ENCODE results near the gene KMT2A.

KMT2A gene

GRCh38 chr11:118442908-118443589 is 6.8 kb downstream of the KMT2A start:
- Histone ChIP-seq H3K27ac (no peak overlapping the region), H3K4me1 (peaks cover 13% of the 10 kb centered on the region), H3K9ac (no peak overlapping the region), H3K9me3 (ENCODE audit: control insufficient read depth, low read length) (no peaks in the 10 kb centered on the region), H3K79me2 (peaks cover 58% of the 10 kb centered on the region), H3K27me3 (ENCODE audit: control insufficient read depth, insufficient read depth, low read length) (no peaks in the 10 kb centered on the region), H3K36me3 (ENCODE audit: control insufficient read depth, insufficient read depth, low read length) (no peaks in the 10 kb centered on the region), H3K4me3 (ENCODE audit: low read depth, low read length) (no peak overlapping the region), H3K4me2 (ENCODE audit: low read length) (no peak overlapping the region), H2AFZ (no peak overlapping the region)
- no peak for TF ChIP-seq CTCF (IDR thresholded peaks at IDR 0.05)

- no peak overlapping the region for H3K4me3 ChIP-seq (ENCODE audit: low read depth, low read length)
- no peaks in the 10 kb centered on the region for H3K36me3 ChIP-seq (ENCODE audit: control insufficient read depth, insufficient read depth, low read length)
- no peaks in the 10 kb centered on the region for H3K27me3 ChIP-seq (ENCODE audit: control insufficient read depth, insufficient read depth, low read length)
- H3K4me2 ChIP-seq (ENCODE audit: low read length), result no peak overlapping the region
- peaks cover 13% of the 10 kb centered on the region for H3K4me1 ChIP-seq
- no peak for TF ChIP-seq CTCF (IDR thresholded peaks at IDR 0.05)
- H2AFZ ChIP-seq, result no peak overlapping the region
- no peak overlapping the region for H3K9ac ChIP-seq
- no peaks in the 10 kb centered on the region for H3K9me3 ChIP-seq (ENCODE audit: control insufficient read depth, low read length)
- peaks cover 60% of the 10 kb centered on the region for H3K79me2 ChIP-seq
- no peak overlapping the region for H3K27ac ChIP-seq
These were observed 7.4 kb downstream of the KMT2A start for GRCh38 chr11:118443590-118444218.

GRCh38 chr11:118447423-118447822 is 11.1 kb downstream of the KMT2A start:
- Histone ChIP-seq H3K4me3 (ENCODE audit: low read depth, low read length) (no peak overlapping the region), H3K27me3 (ENCODE audit: control insufficient read depth, insufficient read depth, low read length) (no peaks in the 10 kb centered on the region), H3K9me3 (ENCODE audit: control insufficient read depth, low read length) (no peaks in the 10 kb centered on the region), H3K27ac (no peak overlapping the region), H3K36me3 (ENCODE audit: control insufficient read depth, insufficient read depth, low read length) (no peaks in the 10 kb centered on the region), H3K4me1 (peaks cover 18% of the 10 kb centered on the region), H2AFZ (no peak overlapping the region), H3K79me2 (peaks cover 49% of the 10 kb centered on the region), H3K9ac (no peak overlapping the region), H3K4me2 (ENCODE audit: low read length) (no peak overlapping the region)
- no peak for TF ChIP-seq CTCF (IDR thresholded peaks at IDR 0.05)

GRCh38 chr11:118448294-118448693 is 12.0 kb downstream of the KMT2A start:
- Histone ChIP-seq H3K9me3 (ENCODE audit: control insufficient read depth, low read length) (no peaks in the 10 kb centered on the region), H3K36me3 (ENCODE audit: control insufficient read depth, insufficient read depth, low read length) (no peaks in the 10 kb centered on the region), H2AFZ (no peak overlapping the region), H3K79me2 (peaks cover 50% of the 10 kb centered on the region), H3K27me3 (ENCODE audit: control insufficient read depth, insufficient read depth, low read length) (no peaks in the 10 kb centered on the region), H3K9ac (no peak overlapping the region), H3K4me2 (ENCODE audit: low read length) (no peak overlapping the region), H3K4me1 (peaks cover 14% of the 10 kb centered on the region), H3K27ac (no peak overlapping the region), H3K4me3 (ENCODE audit: low read depth, low read length) (no peak overlapping the region)
- no peak for TF ChIP-seq CTCF (IDR thresholded peaks at IDR 0.05)

Data from parathyroid adenoma (tissue), 2 donors.